Stimulated activated CD8-positive, alpha-beta memory T cell treated with anti-CD3 and anti-CD28 coated beads, Interleukin-12 subunit alpha, Interleukin-12 subunit beta, amount 100 ng/mL, for 24 hours (primary cell): ENCODE data around the gene NCKAP5.

Experiments
- DNase-seq: peaks from one replicate; pipeline ENCODE4 v3.0.0-alpha.2; 2020; ENCODE audit errors: extremely low read depth

The NCKAP5 gene

DNA sequence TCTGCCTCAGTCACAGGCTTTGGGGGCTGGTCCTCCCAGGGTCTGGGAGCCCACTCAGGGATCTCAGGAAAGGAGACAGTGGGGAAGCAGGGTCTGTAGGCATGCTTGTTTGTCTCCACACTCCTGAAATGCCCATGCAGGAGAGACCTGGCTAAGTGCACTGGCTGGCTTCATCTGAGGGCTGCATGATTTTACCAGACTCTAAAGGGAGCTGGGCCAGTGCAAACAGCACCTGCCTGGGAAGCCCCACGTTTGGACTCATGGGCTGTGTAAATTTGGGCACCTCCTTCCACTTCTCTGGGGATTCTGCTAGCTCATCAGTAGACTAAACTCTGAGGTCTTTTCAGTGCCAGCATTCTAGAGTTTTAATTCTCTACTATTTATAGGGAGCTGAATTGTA, 931.9 kb downstream of the NCKAP5 start:
- DNase-seq, result no peak

DNA sequence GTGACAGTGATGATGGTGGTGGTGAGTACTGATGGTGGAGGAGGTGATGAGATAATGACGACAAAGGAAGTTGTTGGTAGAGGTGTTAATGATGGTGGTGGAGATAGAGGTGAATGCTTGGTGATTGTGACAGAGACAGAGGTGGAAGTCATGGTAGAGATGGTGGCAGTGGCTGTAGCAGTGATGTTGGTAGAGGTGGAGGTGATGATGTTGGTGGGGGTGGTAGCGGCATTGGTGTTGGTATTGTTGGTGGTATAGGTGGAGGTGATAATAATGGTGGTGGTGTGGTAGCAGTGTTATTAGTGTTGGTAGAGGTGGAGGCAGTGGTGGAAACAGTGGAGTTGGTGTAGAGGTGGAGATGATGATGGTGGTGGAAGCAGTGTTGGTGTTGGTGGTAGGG, 934.6 kb downstream of the NCKAP5 start:
- DNase-seq, result no peak

DNA sequence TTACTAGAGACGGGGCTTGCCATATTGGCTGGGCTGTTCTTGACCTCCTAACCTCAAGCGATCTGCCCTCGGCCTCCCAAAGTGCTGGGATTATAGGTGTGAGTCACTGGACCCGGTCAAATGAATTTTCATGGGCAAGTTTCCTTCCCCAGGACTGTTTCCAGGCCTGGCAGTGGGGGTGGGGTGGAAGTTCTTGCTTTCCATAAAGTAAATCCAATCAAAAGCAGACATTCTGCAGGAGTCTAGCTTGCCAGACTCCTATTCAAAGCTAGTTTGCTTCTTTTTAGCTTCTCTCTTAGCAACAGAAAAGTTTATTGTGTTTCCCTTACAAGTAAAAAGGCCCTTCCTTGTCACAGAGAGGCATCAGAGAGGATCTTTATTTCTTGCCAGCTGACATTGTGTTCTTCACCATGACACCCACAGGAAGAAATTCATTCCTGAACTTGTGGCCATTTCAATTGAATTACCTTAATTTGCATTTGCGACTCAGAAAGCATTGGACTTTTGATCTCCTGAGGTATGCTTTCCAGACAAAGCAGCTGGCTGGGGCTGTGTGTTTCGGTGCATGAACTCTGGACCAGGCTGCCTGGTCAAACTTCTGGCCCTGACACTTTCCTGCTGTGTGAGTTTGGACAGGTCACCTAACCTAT, 936.1 kb downstream of the NCKAP5 start:
- DNase-seq, result no peak

DNA sequence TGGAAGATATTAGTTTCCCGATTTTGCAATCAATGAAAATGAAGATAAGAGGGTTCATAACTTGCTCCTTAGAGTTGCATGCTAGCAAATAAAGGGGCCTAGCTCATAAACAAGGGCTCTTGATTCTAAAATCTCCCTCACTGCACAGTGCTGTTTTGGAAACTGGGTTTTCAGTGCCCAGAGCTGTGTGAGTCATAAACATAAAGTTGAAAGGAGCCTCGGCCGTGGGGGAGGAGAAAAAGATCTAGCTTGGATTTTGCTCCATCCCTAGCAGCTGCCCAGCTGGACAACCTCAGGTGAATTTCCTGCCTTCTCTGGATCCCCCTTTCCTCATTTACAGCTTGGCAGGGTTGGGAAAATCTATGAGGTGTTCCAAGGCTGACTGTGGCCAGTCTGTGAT, 940.7 kb downstream of the NCKAP5 start:
- no peak for DNase-seq

DNA sequence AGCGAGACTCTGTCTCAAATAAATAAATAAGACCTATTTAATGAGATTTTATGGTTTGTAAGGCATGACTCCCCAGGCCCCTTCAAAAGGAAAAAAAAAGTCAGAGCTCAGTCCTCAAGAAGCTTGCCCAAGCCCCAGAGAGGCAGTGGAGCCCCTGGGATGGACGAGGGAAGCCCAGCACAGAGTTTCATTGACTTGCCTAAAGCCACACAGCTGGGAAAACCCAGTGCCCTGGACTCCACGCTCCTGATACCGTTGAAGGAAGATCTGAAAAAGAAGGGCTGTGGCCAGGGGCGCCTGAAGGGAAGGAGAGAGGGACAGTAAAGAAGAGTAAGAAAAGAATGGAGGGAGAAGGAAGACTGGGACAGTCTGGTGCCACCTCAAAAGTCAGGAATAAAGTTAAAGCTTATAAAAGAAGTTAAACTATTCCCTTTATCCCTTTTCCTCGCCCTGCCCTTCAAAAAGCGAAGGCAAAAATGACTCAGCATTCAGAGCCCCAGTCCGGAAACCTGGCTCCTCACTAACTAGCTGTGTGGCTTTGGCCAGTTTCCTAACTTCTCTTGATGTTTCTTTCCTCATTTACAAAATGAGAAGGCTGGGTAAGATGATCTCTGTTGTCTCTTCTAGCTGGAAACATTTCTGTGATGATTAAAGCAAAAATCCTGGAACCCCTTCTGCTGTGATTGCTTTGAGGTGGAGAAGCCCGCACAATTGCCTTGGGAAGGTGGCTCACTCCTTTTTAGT, 945.0 kb downstream of the NCKAP5 start:
- DNase-seq, result no peak
